Activated naive CD4-positive, alpha-beta T cell treated with anti-CD3 and anti-CD28 coated beads, Interleukin-2, amount 50 U/mL, for 24 hours (primary cell): ENCODE results near the gene RPGR.
A peak's percentile ranks its signal among the peaks of the same experiment; 100 is the strongest.

Experiments used
- H3K27ac Mint-ChIP-seq: one replicate; pipeline ENCODE4 v1.8.0; 2021; ENCODE audit warnings: mild to moderate bottlenecking, mixed read lengths
- H3K27me3 Mint-ChIP-seq: one replicate; pipeline ENCODE4 v1.8.0; 2021; ENCODE audit warnings: mixed read lengths
- H3K36me3 Mint-ChIP-seq: one replicate; pipeline ENCODE4 v1.8.0; 2021; ENCODE audit warnings: mixed read lengths
- H3K4me1 Mint-ChIP-seq: one replicate; pipeline ENCODE4 v1.8.0; 2021; ENCODE audit warnings: mixed read lengths
- H3K4me3 Mint-ChIP-seq: one replicate; pipeline ENCODE4 v1.8.0; 2021; ENCODE audit warnings: mild to moderate bottlenecking, mixed read lengths
- H3K9me3 Mint-ChIP-seq: one replicate; pipeline ENCODE4 v1.8.0; 2021; ENCODE audit warnings: mixed read lengths

Gene RPGR

DNA sequence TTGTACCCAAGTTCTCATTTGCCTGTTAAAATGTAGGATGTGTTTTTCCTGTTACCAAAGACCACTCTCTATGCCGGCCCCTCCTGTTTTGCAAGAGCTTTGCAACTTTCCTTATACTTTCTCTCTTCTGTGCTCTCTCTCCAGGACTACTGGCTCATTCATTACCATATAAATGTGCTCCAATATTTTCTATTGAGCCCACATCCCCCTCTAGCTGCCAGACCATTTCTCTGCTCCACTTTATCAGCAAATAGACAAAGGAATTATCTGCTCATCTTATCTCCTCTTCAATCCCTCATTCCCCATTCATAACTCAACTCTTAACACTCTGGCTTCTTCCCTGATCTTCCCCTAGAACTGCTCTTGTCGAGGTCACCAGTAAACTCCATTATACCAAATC lies 33.6 kb downstream of the RPGR start:
- no peaks in the 10 kb centered on the region for H3K9me3 Mint-ChIP-seq
- peaks cover 4% of the 10 kb centered on the region for H3K36me3 Mint-ChIP-seq

DNA sequence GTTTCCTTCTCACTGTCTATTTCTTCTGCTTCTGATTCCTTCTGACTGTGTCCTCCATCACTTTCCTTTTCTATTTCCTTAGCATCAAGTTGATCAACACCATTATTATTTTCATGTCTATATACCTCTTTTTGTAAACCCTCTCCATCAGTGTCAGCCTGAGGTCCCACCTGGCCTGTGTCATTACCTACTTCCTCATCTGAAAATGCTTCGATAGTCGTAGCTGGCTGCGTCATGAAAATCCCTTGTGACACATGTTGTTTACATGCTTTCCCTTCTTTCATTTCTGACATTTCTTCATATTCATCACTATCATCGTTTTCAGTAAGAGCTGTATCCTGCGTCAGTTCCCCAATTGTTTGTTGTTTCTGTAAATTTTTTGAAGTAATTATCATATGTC lies 39.6 kb downstream of the RPGR start:
- Mint-ChIP-seq H3K27ac (no peak overlapping the region), H3K9me3 (no peaks in the 10 kb centered on the region)

More for the DNA sequence above, 33.6 kb downstream of the RPGR start:
- H3K27ac Mint-ChIP-seq: no peak overlapping the region
- H3K4me1 Mint-ChIP-seq: no peaks in the 10 kb centered on the region
- no peaks in the 10 kb centered on the region for H3K27me3 Mint-ChIP-seq
- no peak overlapping the region for H3K4me3 Mint-ChIP-seq

DNA sequence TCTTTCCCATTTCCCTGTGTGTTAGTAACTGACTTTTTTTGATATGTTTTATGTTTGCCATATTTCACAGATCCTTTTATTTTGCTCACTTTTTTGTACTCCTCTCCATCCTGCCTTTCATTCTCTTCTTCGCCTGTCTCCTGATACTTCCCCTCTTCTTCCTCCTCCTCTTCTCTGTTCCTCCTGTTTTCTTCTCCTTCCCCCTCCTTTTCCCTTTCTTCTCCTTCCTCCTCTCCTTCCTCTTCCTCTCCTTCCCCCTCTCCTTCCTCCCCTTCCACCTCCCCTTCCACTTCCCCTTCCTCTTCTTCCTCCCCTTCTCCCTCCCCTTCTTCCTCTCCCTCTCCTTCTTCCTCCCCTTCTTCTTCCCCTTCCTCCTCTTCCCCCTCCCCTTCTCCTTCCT lies 41.7 kb downstream of the RPGR start:
- no peaks in the 10 kb centered on the region for H3K4me1 Mint-ChIP-seq
- H3K36me3 Mint-ChIP-seq: peaks cover 5% of the 10 kb centered on the region
- no peaks in the 10 kb centered on the region for H3K9me3 Mint-ChIP-seq
- no peak overlapping the region for H3K4me3 Mint-ChIP-seq
- H3K27me3 Mint-ChIP-seq: no peaks in the 10 kb centered on the region
- H3K27ac Mint-ChIP-seq: peak overlapping the region; percentile 9

More for the DNA sequence above, 39.6 kb downstream of the RPGR start:
- no peaks in the 10 kb centered on the region for H3K4me1 Mint-ChIP-seq
- no peak overlapping the region for H3K4me3 Mint-ChIP-seq
- peaks cover 6% of the 10 kb centered on the region for H3K36me3 Mint-ChIP-seq
- H3K27me3 Mint-ChIP-seq: no peaks in the 10 kb centered on the region

DNA sequence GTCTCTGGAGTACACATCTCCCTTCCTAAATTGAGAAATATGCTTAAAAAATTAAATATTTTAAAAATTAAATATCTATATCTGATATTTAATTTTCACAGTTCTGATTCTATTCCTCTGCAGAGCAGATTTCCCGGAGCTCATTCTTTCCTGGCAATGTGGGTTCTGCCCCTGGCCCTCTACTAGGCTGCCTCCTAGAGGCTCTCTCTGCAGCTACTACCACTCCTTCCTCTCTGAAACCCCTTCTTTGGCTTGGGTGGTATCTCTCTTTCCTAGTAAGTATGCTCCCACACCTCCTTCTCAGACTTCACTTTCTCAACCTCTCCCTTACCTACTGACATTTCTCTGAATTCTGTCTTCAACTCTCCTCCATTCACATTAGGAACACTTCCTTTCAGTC lies 45.3 kb downstream of the RPGR start:
- no peak overlapping the region for H3K4me3 Mint-ChIP-seq
- H3K9me3 Mint-ChIP-seq: no peaks in the 10 kb centered on the region
- no peaks in the 10 kb centered on the region for H3K27me3 Mint-ChIP-seq
- no peaks in the 10 kb centered on the region for H3K4me1 Mint-ChIP-seq
- peaks cover 2% of the 10 kb centered on the region for H3K36me3 Mint-ChIP-seq
- no peak overlapping the region for H3K27ac Mint-ChIP-seq

DNA sequence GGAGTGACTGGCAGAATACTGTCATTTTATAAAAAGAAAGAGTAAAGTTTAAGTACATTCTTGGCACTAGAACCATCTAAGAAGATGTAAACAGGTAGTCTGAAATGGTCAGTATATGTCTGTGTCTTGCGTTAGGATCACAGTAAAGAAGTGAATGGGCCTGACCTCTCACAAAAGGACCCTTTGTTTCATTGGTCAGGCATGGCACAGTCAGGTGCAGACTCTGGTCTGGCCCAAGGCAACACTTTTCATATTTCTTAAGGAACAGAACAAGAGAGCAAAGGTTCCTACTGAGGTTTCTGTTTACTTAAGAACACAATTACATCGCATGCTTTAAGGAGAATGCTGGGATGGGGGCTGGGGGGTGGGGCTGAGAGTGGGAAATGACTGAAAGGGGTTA lies 48.1 kb downstream of the RPGR start:
- Mint-ChIP-seq H3K4me1 (no peaks in the 10 kb centered on the region), H3K9me3 (no peaks in the 10 kb centered on the region), H3K4me3 (no peak overlapping the region), H3K27ac (no peak overlapping the region), H3K27me3 (no peaks in the 10 kb centered on the region), H3K36me3 (no peaks in the 10 kb centered on the region)

DNA sequence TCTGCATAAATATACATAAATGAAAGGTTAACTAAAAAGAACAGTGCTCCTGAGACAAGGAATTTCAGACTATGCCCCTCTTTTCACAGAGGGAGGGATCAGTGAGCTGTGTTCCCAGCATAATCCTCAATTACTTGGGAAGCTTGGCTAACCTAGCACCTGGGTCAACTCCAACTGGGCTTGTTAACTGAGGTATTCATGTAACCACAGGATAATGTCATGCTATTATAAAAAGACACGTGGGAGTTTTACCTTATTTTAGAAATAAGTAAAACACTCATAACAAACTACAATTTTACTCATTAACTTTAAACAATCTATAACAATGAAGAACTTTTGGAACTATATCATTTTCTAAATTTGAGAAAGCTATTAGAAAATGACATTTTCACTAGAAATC lies 48.6 kb downstream of the RPGR start:
- Mint-ChIP-seq H3K4me1 (no peaks in the 10 kb centered on the region), H3K4me3 (no peak overlapping the region), H3K27me3 (no peaks in the 10 kb centered on the region), H3K9me3 (no peaks in the 10 kb centered on the region), H3K36me3 (no peaks in the 10 kb centered on the region), H3K27ac (no peak overlapping the region)

DNA sequence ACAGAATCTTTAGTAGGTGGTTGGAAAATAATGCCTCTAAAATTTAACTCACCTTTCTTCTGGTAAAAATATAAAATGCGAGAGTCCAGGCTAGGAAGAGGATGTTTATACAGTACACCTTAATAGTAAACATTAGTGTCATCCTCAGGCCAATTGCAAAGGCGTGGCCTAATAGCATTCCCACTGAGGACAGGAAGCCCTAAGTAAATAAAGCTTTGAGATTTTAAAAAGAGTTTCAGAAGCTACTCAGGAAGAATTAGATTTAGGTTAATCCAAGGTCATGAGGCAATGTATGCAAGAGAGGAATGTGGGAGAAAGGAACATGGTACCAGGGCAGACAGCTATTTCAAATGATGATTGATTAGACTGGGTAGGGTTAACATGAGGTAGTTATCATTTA lies 49.5 kb downstream of the RPGR start:
- H3K27me3 Mint-ChIP-seq: no peaks in the 10 kb centered on the region
- H3K4me1 Mint-ChIP-seq: no peaks in the 10 kb centered on the region
- H3K9me3 Mint-ChIP-seq: no peaks in the 10 kb centered on the region
- H3K27ac Mint-ChIP-seq: no peak overlapping the region
- H3K4me3 Mint-ChIP-seq: no peak overlapping the region
- peaks cover 2% of the 10 kb centered on the region for H3K36me3 Mint-ChIP-seq

DNA sequence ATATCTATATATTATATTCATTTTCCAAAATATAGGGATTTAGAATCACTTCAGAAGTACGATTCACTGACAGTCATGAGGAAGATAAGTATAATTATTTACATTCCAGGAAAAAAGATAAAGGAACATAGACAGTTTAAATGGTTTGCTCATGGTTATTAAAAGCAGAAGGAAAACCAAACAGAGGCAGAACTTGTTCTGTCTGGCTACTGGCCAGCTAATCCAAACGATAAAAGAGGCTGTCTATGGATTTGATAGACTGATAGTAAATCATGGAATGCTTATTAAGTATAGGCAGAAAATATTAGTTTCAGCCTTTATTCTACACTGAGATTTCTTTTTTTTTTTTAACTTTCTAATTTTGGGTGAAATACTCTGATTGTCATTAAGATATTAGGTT lies 50.2 kb downstream of the RPGR start:
- Mint-ChIP-seq H3K27me3 (no peaks in the 10 kb centered on the region), H3K4me1 (no peaks in the 10 kb centered on the region), H3K27ac (no peak overlapping the region), H3K4me3 (no peak overlapping the region), H3K36me3 (peaks cover 2% of the 10 kb centered on the region), H3K9me3 (no peaks in the 10 kb centered on the region)

DNA sequence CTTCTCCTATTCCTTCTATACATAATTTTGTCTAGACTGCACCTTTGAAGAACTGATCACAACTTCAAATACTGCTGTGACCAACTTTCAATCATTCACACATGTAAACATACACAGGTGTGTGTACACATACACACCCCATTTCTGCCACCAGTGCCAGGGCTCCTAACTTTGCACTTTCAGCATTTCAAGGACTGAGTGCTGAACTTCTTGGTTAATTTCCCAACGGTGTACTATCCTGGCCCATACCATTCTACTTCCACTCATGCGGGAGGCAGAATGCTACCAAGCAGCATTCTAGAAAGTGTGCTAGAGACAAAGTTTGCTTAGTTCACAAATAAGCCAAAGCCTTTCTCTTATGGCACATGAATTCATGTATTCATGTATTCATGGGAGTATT lies 51.2 kb downstream of the RPGR start:
- no peaks in the 10 kb centered on the region for H3K9me3 Mint-ChIP-seq
- no peaks in the 10 kb centered on the region for H3K4me1 Mint-ChIP-seq
- no peak overlapping the region for H3K27ac Mint-ChIP-seq
- H3K27me3 Mint-ChIP-seq: no peaks in the 10 kb centered on the region
- H3K36me3 Mint-ChIP-seq: peaks cover 3% of the 10 kb centered on the region
- no peak overlapping the region for H3K4me3 Mint-ChIP-seq

DNA sequence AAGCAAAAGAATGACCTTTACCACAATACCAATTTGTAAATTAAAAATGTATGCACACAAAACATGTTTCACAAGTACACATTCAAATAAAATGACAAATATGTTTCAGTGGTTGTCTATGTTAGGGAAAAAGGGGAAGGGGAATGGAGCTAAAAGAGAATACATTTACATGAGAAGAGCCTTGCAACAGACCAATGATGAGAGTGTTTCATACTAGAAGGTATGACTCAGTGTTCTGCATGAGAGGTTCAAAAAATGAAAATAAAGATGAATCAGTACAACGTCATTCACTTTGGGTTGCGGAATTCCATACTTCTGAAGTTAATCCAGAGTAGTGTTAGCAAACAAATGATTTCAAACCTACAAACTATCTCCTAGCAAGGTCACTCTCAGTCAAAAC lies 51.7 kb downstream of the RPGR start:
- no peak overlapping the region for H3K4me3 Mint-ChIP-seq
- no peaks in the 10 kb centered on the region for H3K4me1 Mint-ChIP-seq
- no peaks in the 10 kb centered on the region for H3K9me3 Mint-ChIP-seq
- H3K27ac Mint-ChIP-seq: no peak overlapping the region
- H3K27me3 Mint-ChIP-seq: no peaks in the 10 kb centered on the region
- peaks cover 5% of the 10 kb centered on the region for H3K36me3 Mint-ChIP-seq

DNA sequence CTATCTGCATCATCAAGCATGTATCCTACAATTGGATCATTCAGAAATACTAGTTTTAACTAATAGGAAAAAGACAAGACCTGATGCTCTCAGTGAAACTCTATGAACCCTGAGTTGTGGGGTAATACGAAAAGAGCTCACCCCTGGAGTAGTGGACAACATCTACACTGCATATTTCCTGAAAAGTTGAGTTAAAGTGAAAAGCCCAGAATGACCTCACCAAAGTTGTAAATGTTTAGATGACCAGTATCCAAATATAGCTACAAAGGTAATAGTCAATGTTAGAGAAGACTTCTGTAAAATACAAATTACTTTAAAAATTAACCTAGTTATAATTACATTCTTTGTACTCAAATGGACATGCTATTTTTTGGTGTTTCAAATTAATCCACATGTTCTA lies 53.9 kb downstream of the RPGR start:
- Mint-ChIP-seq H3K4me1 (no peaks in the 10 kb centered on the region), H3K27me3 (no peaks in the 10 kb centered on the region), H3K27ac (no peak overlapping the region), H3K4me3 (no peak overlapping the region), H3K36me3 (peaks cover 9% of the 10 kb centered on the region), H3K9me3 (no peaks in the 10 kb centered on the region)

DNA sequence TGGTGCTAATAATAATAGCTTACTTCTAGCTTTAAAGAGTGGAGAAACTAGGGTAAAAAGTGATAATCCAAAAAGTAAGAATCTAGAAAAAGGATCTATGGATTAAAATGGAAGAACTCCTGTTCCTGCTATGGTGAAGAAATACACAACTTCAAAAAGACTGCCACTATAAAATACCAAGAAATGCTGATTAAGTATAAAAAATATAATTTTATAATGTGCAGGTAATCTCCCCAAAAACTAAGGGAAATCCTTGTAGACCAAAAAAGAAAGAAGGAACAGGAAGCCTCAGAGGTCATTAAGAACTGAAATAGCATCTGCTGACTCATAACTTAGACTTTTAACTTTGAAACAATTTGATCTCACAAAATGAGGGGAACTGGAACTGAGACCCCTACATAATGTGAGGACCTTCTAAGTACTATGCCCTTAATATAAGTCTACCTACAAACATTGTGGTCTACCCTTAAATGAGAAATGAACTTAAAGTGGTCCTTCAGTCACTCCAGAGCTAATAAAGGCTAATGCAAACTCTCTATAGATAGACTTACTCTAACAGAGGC lies 56.1 kb downstream of the RPGR start:
- Mint-ChIP-seq H3K4me1 (no peaks in the 10 kb centered on the region), H3K36me3 (peaks cover 9% of the 10 kb centered on the region), H3K4me3 (no peak overlapping the region), H3K27ac (no peak overlapping the region), H3K9me3 (no peaks in the 10 kb centered on the region), H3K27me3 (no peaks in the 10 kb centered on the region)

DNA sequence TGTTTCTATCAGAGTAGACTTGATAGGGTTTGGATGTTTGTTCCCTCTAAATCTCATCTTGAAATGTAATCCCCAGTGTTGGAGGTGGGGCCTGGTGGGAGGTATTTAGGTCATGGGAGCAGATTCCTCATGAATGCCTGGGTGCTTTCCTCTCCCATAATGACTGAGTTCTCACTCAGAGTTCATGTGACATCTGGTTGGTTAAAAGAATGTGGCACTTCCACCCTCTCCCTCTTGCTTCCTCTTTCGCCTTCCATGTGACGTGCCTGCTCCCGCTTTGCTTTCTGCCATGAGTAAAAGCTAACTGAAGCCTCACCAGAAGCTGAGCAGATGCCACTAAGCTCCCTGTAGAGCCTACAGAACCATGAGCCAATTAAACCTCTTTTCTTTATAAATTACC lies 59.3 kb downstream of the RPGR start:
- Mint-ChIP-seq H3K4me1 (no peaks in the 10 kb centered on the region), H3K36me3 (peaks cover 9% of the 10 kb centered on the region), H3K4me3 (no peak overlapping the region), H3K27me3 (no peaks in the 10 kb centered on the region), H3K9me3 (no peaks in the 10 kb centered on the region), H3K27ac (no peak overlapping the region)

DNA sequence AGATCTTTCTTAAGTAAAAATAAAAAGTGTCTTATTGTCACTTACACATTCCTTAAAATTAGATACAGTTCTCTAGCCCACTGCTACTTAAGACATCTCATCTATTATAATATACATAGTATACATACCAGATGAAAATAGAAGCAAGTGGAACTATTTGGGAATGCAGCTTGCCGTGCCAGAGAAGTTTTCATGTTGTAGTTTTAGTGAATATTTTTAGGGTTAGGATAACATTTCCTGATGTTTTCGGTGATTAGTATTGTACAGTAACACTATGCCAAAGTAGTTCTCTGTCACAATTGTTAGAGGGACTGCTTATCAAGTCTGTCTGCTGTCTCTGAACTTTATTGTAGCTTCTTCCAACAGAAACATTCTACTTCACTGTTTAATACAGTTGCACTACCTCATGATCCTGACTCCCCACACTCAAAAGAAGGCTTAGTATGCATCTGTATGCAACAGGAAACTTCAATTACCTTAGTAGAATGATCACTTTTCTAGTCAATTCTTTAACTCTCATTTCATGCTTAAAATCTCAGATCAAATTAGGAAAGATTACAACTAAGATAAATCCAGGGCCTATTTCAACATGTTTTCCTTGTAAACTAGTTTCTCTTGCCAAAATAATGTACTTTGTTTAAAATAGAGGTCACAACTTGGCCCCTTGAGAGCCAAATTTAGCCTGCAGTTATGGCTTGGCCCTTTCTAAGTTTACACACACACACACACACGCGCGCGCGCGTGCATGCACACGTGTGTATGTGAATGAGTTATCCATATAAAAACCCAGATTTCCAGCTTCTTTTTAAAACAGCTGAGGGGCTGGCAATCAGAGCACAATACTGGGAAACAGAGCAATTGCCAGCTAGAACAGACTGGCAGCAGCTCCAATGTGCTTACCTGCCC lies 64.3 kb downstream of the RPGR start:
- H3K27me3 Mint-ChIP-seq: peaks cover 2% of the 10 kb centered on the region
- H3K27ac Mint-ChIP-seq: no peak overlapping the region
- H3K9me3 Mint-ChIP-seq: no peaks in the 10 kb centered on the region
- no peaks in the 10 kb centered on the region for H3K36me3 Mint-ChIP-seq
- no peak overlapping the region for H3K4me3 Mint-ChIP-seq
- no peaks in the 10 kb centered on the region for H3K4me1 Mint-ChIP-seq

DNA sequence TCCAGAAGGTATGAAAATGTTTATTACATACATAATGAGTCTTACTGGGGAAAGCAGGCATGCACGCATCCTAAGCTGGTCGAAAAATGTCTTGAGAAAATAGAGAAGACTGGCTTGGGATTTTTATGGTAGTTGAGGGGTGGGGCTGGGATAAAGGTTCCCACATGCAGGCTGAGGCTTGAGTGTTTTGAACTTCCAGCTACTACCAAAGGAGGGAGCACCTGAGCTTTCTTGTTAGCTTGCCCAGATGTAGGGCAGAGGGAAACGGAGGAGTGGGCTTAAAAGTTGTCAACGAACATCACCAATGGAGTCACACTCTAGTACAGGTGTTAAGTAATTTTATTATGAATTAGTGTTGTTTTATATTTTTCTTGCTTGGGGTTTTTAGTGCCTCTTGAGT lies 67.1 kb downstream of the RPGR start:
- no peaks in the 10 kb centered on the region for H3K36me3 Mint-ChIP-seq
- H3K4me1 Mint-ChIP-seq: no peaks in the 10 kb centered on the region
- H3K4me3 Mint-ChIP-seq: no peak overlapping the region
- H3K27ac Mint-ChIP-seq: no peak overlapping the region
- H3K9me3 Mint-ChIP-seq: no peaks in the 10 kb centered on the region
- peaks cover 2% of the 10 kb centered on the region for H3K27me3 Mint-ChIP-seq

DNA sequence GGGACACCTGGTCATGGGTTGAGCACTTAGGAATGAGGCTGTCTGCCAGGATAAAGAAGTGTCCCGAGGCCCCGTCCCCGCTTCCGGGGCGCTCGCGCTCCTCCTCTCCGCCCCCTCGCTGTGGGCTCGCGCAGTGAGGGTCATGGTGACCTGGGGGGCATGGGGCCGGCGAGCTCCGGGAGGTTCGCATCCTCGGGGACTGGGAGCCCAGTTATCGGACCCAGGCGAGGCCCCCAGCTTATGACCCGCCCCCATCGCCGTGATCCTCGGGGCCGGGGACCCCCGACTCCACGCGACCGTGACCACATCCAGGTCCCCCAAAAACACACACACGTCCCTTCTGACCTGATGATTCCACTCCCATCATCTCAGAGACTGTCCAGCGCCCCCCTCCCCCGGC lies 71.3 kb downstream of the RPGR start:
- H3K27ac Mint-ChIP-seq: no peak overlapping the region
- H3K9me3 Mint-ChIP-seq: no peaks in the 10 kb centered on the region
- peaks cover 3% of the 10 kb centered on the region for H3K27me3 Mint-ChIP-seq
- H3K4me1 Mint-ChIP-seq: no peaks in the 10 kb centered on the region
- no peak overlapping the region for H3K4me3 Mint-ChIP-seq
- H3K36me3 Mint-ChIP-seq: no peaks in the 10 kb centered on the region

DNA sequence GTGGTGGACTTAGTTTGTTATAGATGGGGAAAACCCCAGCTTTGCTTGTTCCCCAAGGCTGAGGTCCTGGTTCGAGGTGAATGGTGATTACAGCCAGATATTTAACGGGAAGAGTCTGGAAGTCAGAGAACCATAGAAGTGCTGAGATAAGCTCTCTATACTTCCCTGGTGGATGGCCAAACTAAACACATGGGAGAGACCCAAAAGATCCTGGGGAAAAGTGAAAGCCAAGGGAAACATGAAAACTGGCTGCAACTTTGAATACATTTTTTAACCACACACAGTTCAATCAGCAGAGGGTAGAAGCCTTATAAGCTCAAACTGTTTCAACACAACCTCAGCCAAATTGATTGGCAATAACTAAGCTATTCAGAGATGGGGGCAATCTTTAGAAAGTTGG lies 77.3 kb downstream of the RPGR start:
- H3K9me3 Mint-ChIP-seq: no peaks in the 10 kb centered on the region
- no peak overlapping the region for H3K4me3 Mint-ChIP-seq
- no peak overlapping the region for H3K27ac Mint-ChIP-seq
- H3K36me3 Mint-ChIP-seq: no peaks in the 10 kb centered on the region
- peaks cover 2% of the 10 kb centered on the region for H3K27me3 Mint-ChIP-seq
- no peaks in the 10 kb centered on the region for H3K4me1 Mint-ChIP-seq
